ENCODE measurements around the gene CD69.

CD69 gene

GRCh38 chr12:9763025-9763424, 2.3 kb upstream of the CD69 start:
- no peak overlapping the region for H3K27ac ChIP-seq
- no peak for TF ChIP-seq CTCF (conservative IDR thresholded peaks at IDR 0.05; ENCODE audit: low read depth)
- CTCF ChIA-PET, result interaction anchor here (1.5 kb wide), 1 partner anchor 20 kb away, joined by 3 read pairs; no protein-coding TSS in a partner anchor
- DNase-seq (ENCODE audit: low spot score), result no peak
- POLR2A ChIA-PET (ENCODE audit: low non-redundant PET), result no interaction called here

- POLR2A ChIA-PET (ENCODE audit: low non-redundant PET), result no interaction called here
- no peak for DNase-seq (ENCODE audit: low spot score)
- no peak overlapping the region for H3K27ac ChIP-seq
- TF ChIP-seq CTCF (conservative IDR thresholded peaks at IDR 0.05; ENCODE audit: low read depth), result no peak
- CTCF ChIA-PET, result interaction anchor here (1.5 kb wide), 1 partner anchor 19 kb away, joined by 3 read pairs; no protein-coding TSS in a partner anchor
Measured at GRCh38 chr12:9762369-9762768, 1.7 kb upstream of the CD69 start.

- ChIA-PET POLR2A (ENCODE audit: low non-redundant PET) (no interaction called here), CTCF (interaction anchor here (1.5 to 2.6 kb wide), 2 partner anchors 10 to 18 kb away, joined by 3 to 11 read pairs; no protein-coding TSS in a partner anchor)
- DNase-seq (ENCODE audit: low spot score), result no peak
- H3K27ac ChIP-seq, result no peak overlapping the region
- no peak for TF ChIP-seq CTCF (conservative IDR thresholded peaks at IDR 0.05; ENCODE audit: low read depth)
Measured at GRCh38 chr12:9761419-9761781, 699 bp upstream of the CD69 start.

GRCh38 chr12:9760120-9760519, 581 bp downstream of the CD69 start:
- TF ChIP-seq CTCF (conservative IDR thresholded peaks at IDR 0.05; ENCODE audit: low read depth), result no peak
- ChIA-PET CTCF (interaction anchor here (2.6 kb wide), 1 partner anchor 9 kb away, joined by 11 read pairs; no protein-coding TSS in a partner anchor), POLR2A (ENCODE audit: low non-redundant PET) (interaction anchor here (0.6 kb wide), 1 partner anchor 112 kb away, joined by 3 read pairs; no protein-coding TSS in a partner anchor)

GRCh38 chr12:9759694-9760093, 1.0 kb downstream of the CD69 start:
- no peak for DNase-seq (ENCODE audit: low spot score)
- ChIA-PET CTCF (interaction anchor here (2.6 kb wide), 1 partner anchor 9 kb away, joined by 11 read pairs; no protein-coding TSS in a partner anchor), POLR2A (ENCODE audit: low non-redundant PET) (no interaction called here)
- TF ChIP-seq CTCF (conservative IDR thresholded peaks at IDR 0.05; ENCODE audit: low read depth), result no peak
- no peak overlapping the region for H3K27ac ChIP-seq

More at GRCh38 chr12:9760120-9760519, 581 bp downstream of the CD69 start:
- no peak overlapping the region for H3K27ac ChIP-seq
- DNase-seq (ENCODE audit: low spot score), result no peak

GRCh38 chr12:9758119-9758518, 2.6 kb downstream of the CD69 start:
- ChIA-PET POLR2A (ENCODE audit: low non-redundant PET) (no interaction called here), CTCF (interaction anchor here (0.5 to 0.8 kb wide), 3 partner anchors 8 to 1719 kb away, joined by 3 read pairs; no protein-coding TSS in a partner anchor)

More at GRCh38 chr12:9758119-9758518, 2.6 kb downstream of the CD69 start:
- TF ChIP-seq CTCF (conservative IDR thresholded peaks at IDR 0.05; ENCODE audit: low read depth), result no peak
- no peak overlapping the region for H3K27ac ChIP-seq
- no peak for DNase-seq (ENCODE audit: low spot score)

All from RWPE1 (cell line).